Endothelial cell of umbilical vein (primary cell): ENCODE data around the gene SPEF1.

Experiments
- CTCF ChIP-seq, 2 donors: IDR thresholded peaks; 1 replicate in 1 of 2; 2 replicates in 1 of 2; pipeline ENCODE4 v1.5.1; 2011; ENCODE audit warnings: low read length in 2 of 2, mild to moderate bottlenecking in 2 of 2, moderate library complexity in 2 of 2, control low read depth in 1 of 2, inconsistent platforms in 1 of 2, low read depth in 1 of 2; ENCODE audit not compliant: insufficient read depth in 1 of 2; ENCODE audit errors: extremely low read depth in 1 of 2
- POLR2A ChIP-seq: IDR thresholded peaks from 2 replicates; pipeline ENCODE4 v1.6.1; 2012; ENCODE audit warnings: low read depth, mild to moderate bottlenecking, control low read depth, low read length

GRCh38 chr20:3821996-3822395 is 40.7 kb upstream of the SPEF1 start:
- no peak for TF ChIP-seq CTCF (IDR thresholded peaks at IDR 0.05; ENCODE audit: extremely low read depth in 1 of 2, insufficient read depth in 1 of 2, low read depth in 1 of 2, low read length in 2 of 2)
- TF ChIP-seq POLR2A: no peak
